ENCODE results near the gene CCDC97. TPM values are rescaled to one million over a fixed set of nuclear protein-coding genes. Genes with fewer than 3 reads are reported as not detected.

CCDC97 gene
- total RNA-seq, 1 donor from 2014 or later = 47.3 TPM

DNA sequence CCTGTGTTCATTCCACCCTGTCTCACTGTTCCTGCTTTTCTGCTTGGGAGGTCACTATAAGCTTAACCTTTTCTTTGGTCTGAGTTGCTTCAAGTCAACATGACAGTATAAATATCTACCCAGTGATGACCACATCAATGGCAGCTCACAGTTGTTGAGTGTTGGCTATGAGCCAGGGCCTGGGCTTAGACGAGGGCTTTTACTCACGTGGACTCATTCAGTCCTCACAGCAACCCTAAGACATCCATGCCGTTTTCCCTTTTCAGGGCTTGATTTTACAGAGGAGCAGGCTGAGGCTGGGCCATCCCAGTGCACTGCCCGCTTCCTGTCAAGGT, 10.2 kb upstream of the CCDC97 start:
- H3K4me3 Mint-ChIP-seq = no peak overlapping the region
- peaks cover 28% of the 10 kb centered on the region for H3K36me3 Mint-ChIP-seq (ENCODE audit: low read depth)
- no peak overlapping the region for H3K27ac Mint-ChIP-seq (ENCODE audit: unreplicated experiment)
- H3K4me1 Mint-ChIP-seq = peaks cover 5% of the 10 kb centered on the region
- TF ChIP-seq CTCF (conservative IDR thresholded peaks at IDR 0.05) = no peak
- DNase-seq (ENCODE audit: low read depth, low spot score) = no peak
- no peaks in the 10 kb centered on the region for H3K27me3 Mint-ChIP-seq (ENCODE audit: low read depth)
- H3K9me3 Mint-ChIP-seq = no peaks in the 10 kb centered on the region

DNA sequence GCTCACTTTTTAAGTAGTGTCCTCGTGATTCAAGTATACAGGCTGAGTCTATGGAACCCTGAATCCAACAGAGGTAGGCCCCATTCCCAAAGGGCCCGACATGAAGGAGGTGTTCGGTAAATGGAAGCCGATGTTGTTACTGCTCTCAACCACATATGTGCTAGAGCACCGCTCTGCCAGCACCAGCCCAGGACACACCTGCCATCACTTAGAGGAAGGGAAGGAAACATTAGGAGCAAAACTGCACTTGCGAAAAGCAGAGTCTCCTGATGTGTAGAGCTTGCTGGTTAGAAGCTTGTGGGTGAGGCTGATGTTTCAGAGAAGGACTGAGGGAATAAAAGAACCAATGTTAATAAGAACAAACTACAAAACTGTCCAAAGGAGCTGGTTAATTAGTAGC, 9.4 kb upstream of the CCDC97 start:
- no peaks in the 10 kb centered on the region for H3K27me3 Mint-ChIP-seq (ENCODE audit: low read depth)
- H3K36me3 Mint-ChIP-seq (ENCODE audit: low read depth) = peaks cover 24% of the 10 kb centered on the region
- no peak overlapping the region for H3K4me3 Mint-ChIP-seq

DNA sequence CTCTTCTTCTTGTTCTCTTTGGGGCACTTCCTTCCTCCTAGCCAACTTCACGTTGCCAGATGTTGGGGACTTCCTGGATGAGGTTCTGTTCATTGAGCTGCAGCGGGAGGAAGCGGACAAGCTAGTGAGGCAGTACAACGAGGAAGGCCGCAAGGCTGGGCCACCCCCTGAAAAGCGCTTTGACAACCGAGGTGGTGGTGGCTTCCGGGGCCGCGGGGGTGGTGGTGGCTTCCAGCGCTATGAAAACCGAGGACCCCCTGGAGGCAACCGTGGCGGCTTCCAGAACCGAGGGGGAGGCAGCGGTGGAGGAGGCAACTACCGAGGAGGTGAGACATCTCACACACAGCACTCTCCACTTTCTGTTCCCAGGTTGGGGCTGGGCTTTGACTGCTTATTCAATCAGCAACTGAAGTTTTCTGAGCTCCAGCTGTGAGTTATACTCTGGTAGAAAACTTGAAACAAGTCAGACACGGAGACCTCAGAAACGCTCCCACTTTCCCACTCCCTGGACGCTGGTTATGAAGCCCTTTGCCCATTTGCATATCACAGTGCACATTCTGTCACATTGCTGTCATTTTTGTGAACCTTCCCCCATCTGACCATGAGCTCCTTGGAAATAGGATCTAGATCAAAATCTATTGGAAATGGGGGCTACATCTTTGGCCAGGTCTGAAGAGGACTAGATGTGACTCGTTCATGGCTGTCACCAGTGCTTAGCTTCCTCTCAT, 7.2 kb upstream of the CCDC97 start:
- H3K9me3 Mint-ChIP-seq = no peaks in the 10 kb centered on the region
- H3K27ac Mint-ChIP-seq (ENCODE audit: unreplicated experiment) = no peak overlapping the region

More for the DNA sequence above, 9.4 kb upstream of the CCDC97 start:
- no peak for TF ChIP-seq CTCF (conservative IDR thresholded peaks at IDR 0.05)
- peaks cover 5% of the 10 kb centered on the region for H3K4me1 Mint-ChIP-seq
- no peaks in the 10 kb centered on the region for H3K9me3 Mint-ChIP-seq
- H3K27ac Mint-ChIP-seq (ENCODE audit: unreplicated experiment) = no peak overlapping the region
- no peak for DNase-seq (ENCODE audit: low read depth, low spot score)

DNA sequence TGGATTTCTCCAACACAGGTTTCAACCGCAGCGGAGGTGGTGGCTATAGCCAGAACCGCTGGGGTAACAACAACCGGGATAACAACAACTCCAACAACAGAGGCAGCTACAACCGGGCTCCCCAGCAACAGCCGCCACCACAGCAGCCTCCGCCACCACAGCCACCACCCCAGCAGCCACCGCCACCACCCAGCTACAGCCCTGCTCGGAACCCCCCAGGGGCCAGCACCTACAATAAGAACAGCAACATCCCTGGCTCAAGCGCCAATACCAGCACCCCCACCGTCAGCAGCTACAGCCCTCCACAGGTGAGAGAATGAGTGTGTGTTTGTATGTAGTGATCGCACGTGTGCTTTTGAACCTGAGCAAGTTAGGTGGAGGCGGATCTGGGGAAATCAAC, 6.0 kb upstream of the CCDC97 start:
- peaks cover 8% of the 10 kb centered on the region for H3K4me1 Mint-ChIP-seq
- no peaks in the 10 kb centered on the region for H3K27me3 Mint-ChIP-seq (ENCODE audit: low read depth)
- H3K27ac Mint-ChIP-seq (ENCODE audit: unreplicated experiment) = no peak overlapping the region
- no peak for DNase-seq (ENCODE audit: low read depth, low spot score)
- H3K4me3 Mint-ChIP-seq = no peak overlapping the region
- no peak for TF ChIP-seq CTCF (conservative IDR thresholded peaks at IDR 0.05)
- H3K9me3 Mint-ChIP-seq = no peaks in the 10 kb centered on the region
- peaks cover 11% of the 10 kb centered on the region for H3K36me3 Mint-ChIP-seq (ENCODE audit: low read depth)

More for the DNA sequence above, 7.2 kb upstream of the CCDC97 start:
- peaks cover 3% of the 10 kb centered on the region for H3K4me1 Mint-ChIP-seq
- H3K36me3 Mint-ChIP-seq (ENCODE audit: low read depth) = peaks cover 12% of the 10 kb centered on the region
- TF ChIP-seq CTCF (conservative IDR thresholded peaks at IDR 0.05) = no peak
- DNase-seq (ENCODE audit: low read depth, low spot score) = no peak
- H3K4me3 Mint-ChIP-seq = no peak overlapping the region
- H3K27me3 Mint-ChIP-seq (ENCODE audit: low read depth) = no peaks in the 10 kb centered on the region

GRCh38 chr19:41304706-41305483, 5.1 kb upstream of the CCDC97 start:
- H3K36me3 Mint-ChIP-seq (ENCODE audit: low read depth) = peaks cover 10% of the 10 kb centered on the region
- no peak overlapping the region for H3K4me3 Mint-ChIP-seq
- no peak for TF ChIP-seq CTCF (conservative IDR thresholded peaks at IDR 0.05)
- H3K9me3 Mint-ChIP-seq = no peaks in the 10 kb centered on the region
- no peak for DNase-seq (ENCODE audit: low read depth, low spot score)
- peaks cover under 1% of the 10 kb centered on the region for H3K27me3 Mint-ChIP-seq (ENCODE audit: low read depth)
- H3K4me1 Mint-ChIP-seq = peaks cover 15% of the 10 kb centered on the region
- H3K27ac Mint-ChIP-seq (ENCODE audit: unreplicated experiment) = no peak overlapping the region

All from neural crest cell (in vitro differentiated cells).